H1 (cell line): ENCODE data around the gene GRM1. TPM values are rescaled to one million over a fixed set of nuclear protein-coding genes. Genes with fewer than 3 reads are reported as not detected.

Source experiments
- BACH1 ChIP-seq: IDR thresholded peaks from 2 replicates; pipeline ENCODE4 v1.6.1; 2012; ENCODE audit warnings: low read length, improper control_type of control experiment
- CBX5 ChIP-seq: fragments of 300-800, 300-1000 bp; sonication (generic); IDR thresholded peaks from 2 replicates; pipeline ENCODE4 v1.7.1; 2016; ENCODE audit warnings: antibody characterized with exemption, low read length, low read depth
- E2F6 ChIP-seq: IDR thresholded peaks from 2 replicates; pipeline ENCODE4 v1.6.1; 2012; ENCODE audit warnings: inconsistent platforms
- GTF2F1 ChIP-seq: IDR thresholded peaks from 2 replicates; pipeline ENCODE4 v1.6.1; 2012; ENCODE audit warnings: low read depth, low read length, improper control_type of control experiment, borderline replicate concordance
- HDAC2 ChIP-seq, 2 experiments: fragments of 300-600 bp in 1 of 2; sonication (generic) in 1 of 2; IDR thresholded peaks; 2 replicates each; pipeline ENCODE4 v1.6.1; 2011 to 2012; ENCODE audit warnings: low read depth in 2 of 2, low read length in 2 of 2, mild to moderate bottlenecking in 2 of 2, moderate library complexity in 2 of 2, borderline replicate concordance in 1 of 2, inconsistent platforms in 1 of 2
- JUN ChIP-seq: IDR thresholded peaks from 2 replicates; pipeline ENCODE4 v1.6.1; 2011; ENCODE audit warnings: low read depth, mild to moderate bottlenecking, improper control_type of control experiment, low read length
- MAFK ChIP-seq: IDR thresholded peaks from 2 replicates; pipeline ENCODE4 v1.6.1; 2012; ENCODE audit warnings: low read depth, mild to moderate bottlenecking, improper control_type of control experiment, low read length
- NRF1 ChIP-seq: IDR thresholded peaks from 2 replicates; pipeline ENCODE4 v1.6.1; 2011; ENCODE audit warnings: mild to moderate bottlenecking, low read depth, low read length, improper control_type of control experiment
- POLR2A ChIP-seq, 2 experiments: IDR thresholded peaks; 1 replicate in 1 of 2; 2 replicates in 1 of 2; pipeline ENCODE4 v1.6.1; 2011; ENCODE audit warnings: low read depth in 2 of 2, low read length in 2 of 2, mild to moderate bottlenecking in 2 of 2; ENCODE audit errors: control extremely low read depth in 1 of 2
- RAD21 ChIP-seq, 2 experiments: IDR thresholded peaks in 1 of 2; conservative IDR thresholded peaks in 1 of 2; 2 replicates each; pipeline ENCODE4 v1.6.1; 2011; ENCODE audit warnings: low read depth in 2 of 2, low read length in 2 of 2, improper control_type of control experiment in 1 of 2, inconsistent platforms in 1 of 2, mild to moderate bottlenecking in 1 of 2, moderate library complexity in 1 of 2
- TAF7 ChIP-seq: optimal IDR thresholded peaks from 2 replicates; pipeline ENCODE3; 2011; ENCODE audit warnings: low read depth, mild to moderate bottlenecking, inconsistent platforms, low read length, moderate library complexity, borderline replicate concordance
- YY1 ChIP-seq: IDR thresholded peaks from 2 replicates; pipeline ENCODE4 v1.6.1; 2011; ENCODE audit warnings: low read depth, mild to moderate bottlenecking, low read length
- polyA plus RNA-seq, 7 experiments: library from polyadenylated mRNA; depleted of rRNA in 3 of 7; stranded (reverse) in 5 of 7; unstranded in 2 of 7; fragments of >200 nt in 5 of 7; fragments of 200-250 nt in 2 of 7; gene quantifications; 1 replicate in 5 of 7; 2 replicates in 1 of 7; 4 replicates in 1 of 7; pipeline versions ENCODE4 v1.2.1 to v1.2.3, GENCODE V29; 2011 to 2013; ENCODE audit warnings: missing spikeins in 2 of 7, mixed read lengths in 2 of 7
- total RNA-seq: library from RNA; stranded (reverse); fragmentation: NEBNext Ultra II Directional; extraction: Animal tissue kit (Norgen Biotek cat#: 25700); gene quantifications from 2 replicates; pipeline ENCODE4 v1.2.1, GENCODE V29; 2021

The GRM1 gene
- total and polyA plus RNA-seq, 2 of the 8 experiments (the other 6 are each of a cell fraction or from before 2014, with no cell fraction given) = 0.15 to 1.3 TPM

GRCh38 chr6:146310628-146311027 lies 281.8 kb downstream of the GRM1 start (continued):
- TF ChIP-seq CBX5 (no peak), YY1 (no peak), TAF7 (no peak), JUN (no peak), NRF1 (no peak), MAFK (no peak), RAD21 (IDR thresholded peaks at IDR 0.05 in 1 of 2, conservative IDR thresholded peaks at IDR 0.05 in 1 of 2; ENCODE audit: low read depth in 2 of 2, low read length in 2 of 2) (no peak), POLR2A (IDR thresholded peaks at IDR 0.05; ENCODE audit: control extremely low read depth in 1 of 2, low read depth in 2 of 2, low read length in 2 of 2) (no peak), BACH1 (no peak), HDAC2 (IDR thresholded peaks at IDR 0.05; ENCODE audit: borderline replicate concordance in 1 of 2, low read depth in 2 of 2, low read length in 2 of 2) (no peak), GTF2F1 (no peak), E2F6 (no peak)
- TF ChIP-seq, all 59 proteins: peak for 0
